HG03159 (cell line): ENCODE results near the gene MICAL3.

ENCODE experiments used
- ATAC-seq: cut with Tn5 transposase; IDR thresholded peaks from one replicate; pipeline ENCODE4 v1.9.1; 2021; ENCODE audit warnings: mild to moderate bottlenecking, moderate library complexity; ENCODE audit not compliant: unreplicated experiment

MICAL3 gene

DNA sequence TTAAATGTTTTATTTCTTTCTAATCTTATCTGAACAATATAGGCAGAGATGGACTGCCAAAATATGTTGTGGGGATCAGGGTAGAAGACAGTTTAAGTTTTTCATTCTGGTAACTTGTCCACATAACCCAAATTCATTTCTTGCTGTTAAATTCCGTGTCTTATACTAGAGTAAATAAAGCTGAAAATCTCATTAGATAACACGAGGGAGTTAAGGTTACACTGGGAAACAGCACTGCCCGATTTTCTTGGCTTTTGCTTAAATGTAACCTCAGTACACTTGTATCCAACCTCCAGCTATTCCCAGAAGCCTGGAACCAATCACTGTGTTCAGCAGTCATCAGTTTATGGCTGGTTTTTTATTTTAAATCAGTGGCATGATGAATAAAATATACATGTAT is 48.2 kb downstream of the MICAL3 start:
- no peak for ATAC-seq

DNA sequence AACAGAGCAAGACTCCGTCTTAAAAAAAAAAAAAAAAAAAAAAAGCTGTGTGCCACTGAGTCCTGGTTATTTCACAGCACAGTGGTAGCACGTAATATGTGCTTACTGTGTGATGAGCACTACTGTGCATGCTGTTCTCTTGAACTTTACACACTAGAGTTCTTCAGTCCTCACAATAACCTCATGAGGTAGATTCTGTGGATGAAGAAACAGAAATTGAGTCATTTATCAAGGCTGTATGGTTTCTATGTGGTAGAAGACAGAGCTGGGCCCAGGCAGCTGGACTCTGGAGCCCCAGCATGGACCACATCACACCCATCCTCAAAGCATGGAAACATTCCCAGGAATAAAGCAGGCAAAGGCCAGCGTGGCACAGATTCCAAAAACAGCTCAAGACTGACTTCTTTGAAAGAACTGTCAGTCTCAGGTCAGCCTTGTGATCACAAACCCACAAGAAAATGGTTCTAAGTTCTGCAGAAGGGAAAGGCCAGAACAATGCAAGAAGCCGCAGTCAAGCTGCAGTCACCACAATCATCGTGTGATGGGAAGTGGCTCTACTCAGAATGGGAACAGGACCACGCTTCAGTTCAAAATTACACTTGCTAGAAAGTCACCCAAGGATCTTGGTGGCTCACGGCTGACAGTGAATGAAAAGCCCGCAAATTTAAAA is 49.5 kb downstream of the MICAL3 start:
- no peak for ATAC-seq

DNA sequence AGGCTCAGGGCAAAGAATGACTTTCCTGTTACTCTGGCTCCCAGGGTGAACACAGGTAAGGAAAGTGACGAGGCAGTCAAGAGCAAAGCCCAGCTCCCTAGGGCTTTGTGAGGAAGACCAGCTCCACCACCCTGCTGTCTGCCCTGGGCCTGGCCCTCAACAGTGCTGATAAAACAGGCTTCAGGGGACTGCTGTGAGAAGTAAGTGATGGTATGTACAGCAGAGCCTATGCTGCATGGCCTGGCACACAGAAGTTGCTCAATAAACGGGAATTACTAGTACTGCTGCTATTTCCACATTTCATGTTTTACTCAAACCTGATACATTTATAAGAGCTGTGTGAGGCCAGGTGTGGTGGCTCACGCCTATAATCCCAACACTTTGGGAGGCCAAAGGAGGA is 50.3 kb downstream of the MICAL3 start:
- ATAC-seq = no peak

GRCh38 chr22:17973217-17973616 is 51.1 kb downstream of the MICAL3 start:
- ATAC-seq = no peak

DNA sequence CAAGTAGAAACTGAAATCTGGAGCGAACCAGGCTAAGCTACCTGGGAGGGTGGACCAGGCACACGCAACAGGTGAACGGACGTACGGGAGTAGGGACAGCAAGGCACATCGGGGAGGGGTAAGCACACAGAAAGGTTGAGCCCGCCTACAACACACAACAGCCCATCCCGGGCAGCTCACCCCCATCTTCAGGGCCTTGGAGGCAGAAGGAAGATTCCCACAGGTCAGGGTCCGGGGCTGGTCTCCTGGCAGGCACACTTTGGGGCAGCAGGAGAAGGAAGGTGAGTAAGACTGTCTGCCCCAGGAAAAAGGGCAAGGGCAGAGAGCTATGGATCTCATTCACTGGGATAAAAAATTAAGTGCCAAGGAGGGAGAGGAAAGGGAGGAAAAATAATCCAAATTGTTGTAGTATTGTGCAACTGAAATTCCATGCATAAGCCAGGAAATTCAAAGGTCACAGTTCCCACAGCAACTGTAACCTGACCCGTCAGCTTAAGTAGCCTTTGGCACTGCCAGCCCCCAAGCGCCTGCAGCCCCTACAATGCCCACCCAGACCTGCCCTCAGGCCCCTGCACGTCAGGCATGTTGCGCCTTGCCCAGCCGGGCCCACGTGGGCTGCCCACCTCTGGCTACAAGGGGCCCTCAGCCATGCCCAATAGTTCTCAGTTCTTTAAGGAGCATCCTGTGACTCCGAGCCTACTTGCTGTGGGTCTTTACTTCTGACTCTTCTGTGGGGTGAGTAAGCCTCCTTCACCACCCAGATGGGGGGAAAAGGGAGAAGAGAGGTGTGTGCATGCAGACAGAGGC is 51.8 kb downstream of the MICAL3 start:
- no peak for ATAC-seq

DNA sequence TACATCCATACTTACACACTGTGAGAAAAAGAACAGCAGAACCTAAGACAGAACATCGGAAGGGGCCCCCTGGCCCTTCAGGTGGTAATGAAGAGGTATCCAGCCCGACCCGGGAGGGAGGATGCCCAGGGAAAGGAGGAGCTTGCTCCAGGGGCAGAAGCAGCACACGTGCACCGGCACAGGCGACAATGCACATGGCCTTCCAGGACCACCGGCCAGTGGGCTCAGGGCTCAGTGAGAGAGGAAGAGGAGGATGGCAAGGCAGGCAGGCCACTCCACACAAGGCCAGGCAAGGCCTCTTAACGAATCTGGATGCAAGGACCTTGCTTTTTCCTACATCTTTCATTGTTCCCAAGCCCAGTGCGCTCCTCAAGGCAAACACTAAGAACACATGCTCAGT is 52.6 kb downstream of the MICAL3 start:
- ATAC-seq = no peak

DNA sequence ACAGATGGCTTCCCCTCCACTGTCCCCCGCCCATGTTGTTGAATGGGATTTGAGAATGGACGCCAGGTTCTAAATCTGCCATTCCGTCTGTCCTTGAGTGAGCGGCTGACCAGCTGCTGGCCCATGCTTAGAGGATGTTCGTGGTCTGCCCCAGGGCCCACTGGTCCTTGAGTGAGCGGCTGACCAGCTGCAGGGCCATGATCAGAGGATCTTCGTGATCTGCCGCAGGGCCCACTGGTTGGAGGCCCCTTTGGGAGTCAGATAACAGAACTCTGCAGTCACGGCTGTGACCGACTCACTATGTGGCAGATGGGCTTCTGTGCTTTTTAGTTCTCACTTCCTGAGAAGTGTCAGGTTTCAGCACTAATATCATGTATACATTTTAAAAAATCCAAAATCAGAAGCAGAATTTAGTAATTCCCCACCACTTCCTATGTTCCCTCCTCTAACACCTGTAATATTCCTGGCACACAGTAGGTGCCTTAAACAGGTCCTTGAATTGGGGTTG is 54.1 kb downstream of the MICAL3 start:
- no peak for ATAC-seq

- ATAC-seq = no peak
Observed at GRCh38 chr22:17969701-17970113, 54.7 kb downstream of the MICAL3 start.

DNA sequence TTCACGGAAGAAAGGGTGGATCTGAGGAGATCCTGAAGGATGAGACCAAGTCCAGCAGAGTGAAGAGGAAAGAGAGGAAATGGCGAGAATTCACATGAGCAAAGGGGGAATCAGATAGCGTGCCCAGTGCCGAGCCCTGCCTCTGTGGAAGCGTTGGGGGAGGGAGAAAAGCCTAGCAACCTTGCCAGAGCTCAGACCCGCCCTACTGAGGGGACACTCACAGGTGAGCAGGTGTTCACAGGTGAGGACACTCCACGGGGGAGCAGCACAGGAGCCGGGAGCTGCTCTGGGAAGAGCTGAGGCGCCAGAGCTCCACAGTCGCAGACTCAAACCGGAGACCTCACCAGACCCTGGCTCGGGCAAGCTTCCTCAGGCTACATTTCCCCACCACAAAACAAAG is 56.2 kb downstream of the MICAL3 start:
- ATAC-seq = no peak

DNA sequence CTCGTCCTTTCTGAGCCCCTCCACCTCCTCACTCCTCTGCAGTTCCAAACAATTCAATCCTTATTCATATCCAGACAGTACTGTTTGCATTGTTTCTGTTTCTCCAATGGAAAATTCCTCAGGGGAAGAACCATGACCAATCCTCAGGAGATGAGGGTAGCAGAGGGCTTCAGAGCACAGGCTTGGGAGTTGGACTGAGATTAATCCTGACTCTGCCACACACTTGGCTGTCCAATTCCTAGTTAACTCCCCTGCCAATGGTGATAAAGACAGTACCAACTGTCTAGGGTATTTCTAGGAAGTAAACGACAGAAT is 58.0 kb downstream of the MICAL3 start:
- ATAC-seq = no peak

DNA sequence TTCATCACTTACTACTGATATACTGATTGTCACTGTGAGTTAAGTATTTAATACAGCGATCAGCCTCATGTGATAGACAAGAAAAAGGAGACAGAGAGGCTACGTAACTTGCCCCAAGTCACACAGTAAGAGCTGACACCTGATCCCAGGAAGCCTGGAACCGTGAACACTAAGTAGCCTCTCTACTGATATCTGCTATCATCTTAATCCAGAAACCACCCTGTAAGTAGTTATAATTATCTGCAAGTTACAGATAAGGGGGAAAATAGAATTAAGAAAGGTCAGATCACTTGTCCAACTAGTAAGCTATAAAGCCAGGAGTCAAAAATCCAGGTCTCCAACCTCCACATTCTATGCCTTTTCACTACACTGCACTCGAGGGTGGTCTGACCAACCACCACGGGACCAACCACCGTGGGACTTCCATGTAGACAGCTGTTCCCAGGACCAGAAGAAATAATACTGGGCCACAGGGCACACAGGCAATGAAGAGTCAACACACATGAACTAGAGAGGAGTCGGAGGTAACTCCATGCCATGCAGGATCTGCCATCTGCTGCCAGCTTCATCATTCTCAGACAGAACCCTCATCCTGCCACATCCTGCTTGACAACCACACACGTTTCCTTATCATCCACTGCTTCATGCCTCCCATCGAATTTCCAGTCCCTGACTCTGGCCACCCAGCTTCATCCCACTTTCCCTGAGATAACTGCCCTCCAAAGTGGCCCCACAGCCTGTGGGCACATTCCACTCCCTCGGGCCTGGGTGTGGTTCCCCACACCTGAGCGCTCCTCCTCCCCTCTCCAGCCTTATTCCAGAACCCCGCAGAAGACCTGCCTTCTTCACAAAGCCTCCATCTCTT is 58.6 kb downstream of the MICAL3 start:
- no peak for ATAC-seq

DNA sequence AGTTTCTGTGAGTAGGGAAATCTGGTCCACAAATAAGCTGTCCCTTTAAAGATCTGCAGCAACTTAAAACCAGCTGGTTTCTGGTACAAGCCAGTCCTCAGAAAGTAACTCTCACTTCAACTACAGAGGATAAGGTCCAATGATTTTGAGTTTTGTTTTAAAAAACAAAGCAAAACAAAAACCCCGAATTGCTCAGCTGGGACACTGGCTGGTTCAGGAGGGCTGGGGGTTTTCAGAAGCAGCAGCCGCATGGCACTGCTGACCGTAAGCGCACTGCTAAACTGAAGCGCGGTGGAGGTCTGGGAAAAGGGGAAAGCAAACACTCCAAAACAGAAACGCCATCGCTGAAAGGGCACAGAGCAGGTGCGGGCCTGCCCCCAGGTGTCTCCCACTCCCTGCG is 59.7 kb downstream of the MICAL3 start:
- no peak for ATAC-seq

DNA sequence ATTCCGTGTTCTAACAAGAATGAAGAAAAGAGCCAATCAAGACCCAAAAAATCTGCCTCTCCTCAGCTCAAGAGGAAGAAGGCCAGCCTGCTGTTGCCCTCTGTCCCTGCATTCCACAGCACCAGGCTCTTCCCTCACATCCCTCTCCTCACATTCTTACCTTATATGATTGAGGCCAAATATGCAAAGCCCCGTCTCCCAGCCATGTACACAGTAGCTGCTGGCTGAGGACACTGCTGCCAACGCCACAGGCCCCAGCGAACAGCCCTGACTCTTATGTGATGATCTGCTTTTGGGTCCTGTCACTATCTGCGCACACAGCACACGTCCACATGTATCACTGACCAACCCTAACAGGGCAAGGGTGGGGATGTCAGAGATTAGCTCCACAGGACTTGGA is 60.2 kb downstream of the MICAL3 start:
- ATAC-seq = no peak

DNA sequence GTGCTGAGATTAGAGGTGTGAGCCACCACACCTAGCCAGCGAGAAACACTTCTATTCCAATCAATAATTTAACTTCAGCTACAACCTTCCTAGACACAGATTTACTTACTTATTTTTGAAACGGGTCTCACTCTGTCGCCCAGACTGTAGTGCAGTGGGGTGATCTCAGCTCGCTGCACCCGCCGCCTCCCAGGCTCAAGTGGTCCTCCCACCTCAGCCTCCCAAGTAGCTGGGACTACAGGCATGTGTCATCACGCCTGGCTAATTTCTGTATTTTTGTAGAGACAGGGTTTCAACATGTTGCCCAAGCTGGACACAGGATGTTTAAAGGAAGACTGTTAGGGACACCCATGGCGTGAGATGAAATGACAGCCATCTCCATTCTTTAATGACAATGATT is 61.3 kb downstream of the MICAL3 start:
- no peak for ATAC-seq

GRCh38 chr22:17962168-17962567 is 62.2 kb downstream of the MICAL3 start:
- ATAC-seq = no peak

DNA sequence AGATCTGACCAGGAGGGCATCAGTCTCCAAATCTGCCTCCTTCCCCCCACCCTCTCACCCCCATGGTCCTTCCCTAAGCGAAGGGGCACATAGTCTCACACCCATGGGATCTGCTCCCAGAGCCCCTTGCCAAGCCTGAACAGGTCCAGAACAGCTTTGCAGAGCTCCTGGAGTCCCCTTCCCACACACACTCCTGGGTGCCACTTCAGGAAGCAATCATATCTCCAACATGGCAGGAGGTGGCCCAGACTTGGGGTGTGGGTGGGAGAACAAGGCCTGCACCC is 63.0 kb downstream of the MICAL3 start:
- no peak for ATAC-seq

- ATAC-seq = no peak
Observed at GRCh38 chr22:17960695-17961445, 63.5 kb downstream of the MICAL3 start.

DNA sequence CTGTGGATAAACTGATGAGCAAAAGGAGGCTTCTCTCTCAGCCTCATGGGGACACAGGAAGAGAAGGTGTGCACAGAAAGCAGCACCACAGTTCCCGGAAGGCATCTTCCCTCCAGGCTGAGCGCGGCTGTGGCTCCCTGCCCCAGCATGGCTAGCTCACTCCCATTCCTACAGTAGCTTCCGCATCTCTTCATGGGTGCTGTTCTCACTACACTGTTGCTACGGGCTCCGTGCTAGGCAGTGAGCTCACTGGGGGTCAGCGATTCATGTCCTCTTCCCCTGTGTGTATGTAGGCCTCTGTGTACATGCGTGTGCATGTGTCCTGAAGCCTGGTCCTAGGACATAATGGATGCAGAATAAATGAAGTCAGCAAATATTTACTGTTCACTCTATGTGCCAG is 64.3 kb downstream of the MICAL3 start:
- ATAC-seq = no peak

DNA sequence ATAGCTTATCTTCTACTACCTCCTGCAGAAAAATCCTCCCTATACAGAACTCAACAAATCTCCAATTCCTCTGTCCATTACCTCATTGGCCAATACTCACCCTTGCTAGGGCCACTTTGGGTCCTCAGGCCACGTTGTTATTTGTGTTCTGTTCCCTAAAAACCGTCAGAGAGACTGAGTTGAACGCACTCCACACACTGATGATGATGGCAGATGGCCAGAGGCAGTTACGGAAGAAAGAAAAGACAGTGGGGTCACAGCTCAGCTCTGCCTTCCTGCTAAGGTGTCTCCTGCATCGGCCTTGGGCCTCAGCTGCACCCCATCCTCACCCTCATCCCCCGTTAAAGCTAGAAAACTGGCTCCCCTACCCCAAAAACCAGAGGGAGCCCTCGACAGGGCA is 66.2 kb downstream of the MICAL3 start:
- no peak for ATAC-seq

DNA sequence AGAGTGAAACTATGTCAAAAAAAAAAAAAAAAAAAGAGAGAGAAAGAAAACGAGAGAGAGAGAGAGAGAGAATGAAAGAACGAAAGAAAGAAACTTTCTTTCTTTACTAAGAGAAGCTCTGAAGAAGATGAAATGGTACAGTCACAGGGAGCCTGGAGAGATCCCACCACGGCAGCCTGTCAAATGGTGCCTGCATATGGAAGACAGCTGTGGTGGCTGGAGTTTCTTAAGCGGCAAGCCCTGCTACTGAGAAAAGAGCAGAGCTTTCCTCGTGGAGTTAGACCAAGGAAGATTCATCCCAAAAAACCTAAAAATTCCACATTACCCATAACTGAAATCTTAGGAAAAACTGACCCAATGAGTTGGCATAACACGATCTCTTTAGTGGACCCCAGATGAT is 66.7 kb downstream of the MICAL3 start:
- ATAC-seq = no peak

GRCh38 chr22:17957204-17957603 is 67.2 kb downstream of the MICAL3 start:
- ATAC-seq = no peak
